ENCODE results near the gene ANO5.

Gene ANO5

GRCh38 chr11:22317656-22318055 lies 124.8 kb downstream of the ANO5 start:
- Histone ChIP-seq H3K36me3 (no peaks in the 10 kb centered on the region), H3K9me3 (ENCODE audit: severe bottlenecking) (no peaks in the 10 kb centered on the region), H3K27me3 (ENCODE audit: insufficient read depth, low read depth, severe bottlenecking) (no peaks in the 10 kb centered on the region), H3K27ac (no peak overlapping the region), H3K4me3 (ENCODE audit: low read depth, low read length) (no peak overlapping the region)
- no peak for DNase-seq
- TF ChIP-seq CTCF (IDR thresholded peaks at IDR 0.05; ENCODE audit: low read depth, low read length), result no peak

GRCh38 chr11:22331771-22332170 lies 138.9 kb downstream of the ANO5 start:
- no peaks in the 10 kb centered on the region for H3K36me3 ChIP-seq
- DNase-seq, result no peak
- H3K9me3 ChIP-seq (ENCODE audit: severe bottlenecking), result no peaks in the 10 kb centered on the region
- H3K4me3 ChIP-seq (ENCODE audit: low read depth, low read length), result no peak overlapping the region
- no peak for TF ChIP-seq CTCF (IDR thresholded peaks at IDR 0.05; ENCODE audit: low read depth, low read length)
- H3K27ac ChIP-seq, result no peak overlapping the region
- no peaks in the 10 kb centered on the region for H3K27me3 ChIP-seq (ENCODE audit: insufficient read depth, low read depth, severe bottlenecking)
